ENCODE measurements around the gene CABLES2.
"Not testable (repeated sequence)": the region's sequence is repeated elsewhere in the genome, so short reads cannot be mapped to it uniquely, and the experiment has no call there.

Gene CABLES2

DNA sequence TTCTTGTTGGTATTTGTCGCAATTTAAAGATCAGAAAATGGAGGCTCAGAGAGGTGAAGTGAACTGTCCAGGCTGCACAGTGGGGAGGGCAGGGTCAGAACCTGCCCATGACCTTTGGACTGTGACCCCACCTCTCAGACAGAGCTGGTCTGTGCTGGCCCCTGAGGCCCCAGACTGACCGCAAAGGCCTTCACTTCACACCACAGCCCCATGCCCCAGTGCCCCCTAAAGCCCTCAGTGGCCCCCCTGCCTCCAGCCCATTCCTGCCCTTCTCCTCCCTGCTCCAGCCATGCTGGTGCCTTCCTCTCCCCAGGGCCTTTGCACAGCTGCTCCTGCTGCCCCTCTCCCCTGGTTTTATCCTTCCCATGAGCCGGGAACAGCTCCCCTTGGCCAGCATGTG is 29.6 kb upstream of the CABLES2 start:
- DNase-seq (ENCODE audit: low read depth in 1 of 2, low spot score in 1 of 2) = no peak

DNA sequence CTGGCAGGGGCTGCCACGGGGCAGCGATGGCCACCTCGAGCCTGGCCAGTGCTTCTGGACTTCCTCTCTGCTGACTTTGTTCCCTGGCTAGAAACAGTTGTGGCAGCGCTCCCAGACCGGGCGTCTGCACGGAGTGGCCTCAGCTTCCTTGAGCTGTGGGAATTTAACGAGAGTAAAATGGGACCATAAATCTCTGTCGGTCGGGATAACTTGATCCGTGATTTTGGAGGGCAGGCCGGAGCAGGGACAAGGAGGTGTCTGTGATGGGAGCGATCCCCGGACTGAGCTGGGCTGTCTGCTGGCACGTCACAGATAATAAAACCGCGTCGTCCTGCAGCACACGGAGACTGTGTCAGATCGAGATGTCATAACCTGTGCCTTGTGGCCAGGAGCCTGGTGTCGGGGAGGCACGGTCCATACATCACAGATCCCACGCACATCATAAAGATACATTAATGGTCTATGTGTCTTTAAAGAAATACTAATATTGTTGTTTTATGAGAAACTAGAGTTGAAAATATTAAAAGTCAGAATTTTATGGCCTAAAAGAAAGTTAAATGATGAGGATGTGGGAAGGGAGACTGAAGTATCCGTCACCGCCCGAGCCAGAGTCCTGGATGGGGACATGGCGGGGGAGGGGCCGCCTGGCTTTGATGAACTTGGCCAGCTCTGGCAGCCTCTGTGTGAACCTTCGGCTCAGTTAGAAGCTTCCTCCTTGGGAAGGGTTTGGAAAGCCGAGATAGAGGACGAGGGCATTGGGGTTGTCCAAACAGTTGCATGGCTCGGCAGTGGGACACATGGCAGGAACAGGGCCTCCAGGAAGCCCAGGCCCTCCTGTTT is 26.8 kb upstream of the CABLES2 start:
- no peak for DNase-seq (ENCODE audit: low read depth in 1 of 2, low spot score in 1 of 2)

DNA sequence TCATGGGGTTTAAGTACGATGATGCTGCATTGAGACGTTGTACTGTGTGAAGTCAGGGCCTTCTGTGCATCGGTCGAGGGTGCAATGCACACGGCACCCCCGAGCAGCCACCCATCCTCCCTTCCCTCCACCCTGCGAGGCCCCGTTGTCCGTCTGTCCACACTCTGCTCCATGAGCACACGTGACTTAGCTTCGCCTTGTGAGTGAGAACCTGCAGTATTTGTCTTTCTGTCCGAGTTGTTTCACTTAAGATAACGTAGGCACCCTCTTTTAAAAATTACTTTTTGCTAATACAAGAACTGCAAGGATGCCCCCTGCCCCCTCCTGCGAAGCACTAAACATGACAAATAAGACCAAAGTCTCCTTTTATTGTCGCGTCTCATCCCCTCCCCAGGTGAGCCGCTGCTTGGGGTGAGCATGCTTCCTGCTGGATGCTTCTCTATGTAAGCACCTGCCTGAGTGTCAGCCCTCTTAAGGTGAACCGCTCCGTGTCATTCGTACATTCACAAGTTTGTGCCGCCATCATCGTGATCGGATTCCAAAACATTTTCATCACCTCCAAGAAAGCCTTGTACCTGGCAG is 23.9 kb upstream of the CABLES2 start:
- no peak for DNase-seq (ENCODE audit: low read depth in 1 of 2, low spot score in 1 of 2)

DNA sequence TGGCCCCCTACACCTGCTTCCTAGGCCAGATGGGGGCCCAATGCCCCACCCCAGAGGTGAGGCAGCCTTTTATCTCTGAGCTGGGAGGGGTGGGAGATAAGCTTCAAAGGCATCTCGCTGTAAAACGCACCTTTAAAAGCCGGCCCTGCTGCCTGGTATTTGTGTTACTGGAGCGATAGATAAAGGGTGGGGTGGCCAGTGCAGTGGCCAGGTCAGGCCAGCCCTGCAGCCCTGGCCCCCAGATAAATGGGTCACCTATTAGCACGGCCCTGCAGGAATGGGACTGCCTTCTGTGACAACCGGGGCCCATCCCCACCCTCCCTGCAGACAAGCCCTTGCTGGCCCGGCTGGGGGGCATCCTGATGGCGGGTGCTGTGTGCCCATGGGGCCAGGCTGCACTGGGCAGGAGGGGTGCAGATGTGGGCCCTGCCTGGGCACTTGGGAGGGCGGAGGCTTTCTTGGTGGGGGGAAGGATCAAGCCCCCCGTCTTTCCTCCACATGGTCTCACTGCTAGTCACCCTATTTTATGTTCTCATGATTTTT is 23.3 kb upstream of the CABLES2 start:
- DNase-seq (ENCODE audit: low read depth in 1 of 2, low spot score in 1 of 2) = no peak

DNA sequence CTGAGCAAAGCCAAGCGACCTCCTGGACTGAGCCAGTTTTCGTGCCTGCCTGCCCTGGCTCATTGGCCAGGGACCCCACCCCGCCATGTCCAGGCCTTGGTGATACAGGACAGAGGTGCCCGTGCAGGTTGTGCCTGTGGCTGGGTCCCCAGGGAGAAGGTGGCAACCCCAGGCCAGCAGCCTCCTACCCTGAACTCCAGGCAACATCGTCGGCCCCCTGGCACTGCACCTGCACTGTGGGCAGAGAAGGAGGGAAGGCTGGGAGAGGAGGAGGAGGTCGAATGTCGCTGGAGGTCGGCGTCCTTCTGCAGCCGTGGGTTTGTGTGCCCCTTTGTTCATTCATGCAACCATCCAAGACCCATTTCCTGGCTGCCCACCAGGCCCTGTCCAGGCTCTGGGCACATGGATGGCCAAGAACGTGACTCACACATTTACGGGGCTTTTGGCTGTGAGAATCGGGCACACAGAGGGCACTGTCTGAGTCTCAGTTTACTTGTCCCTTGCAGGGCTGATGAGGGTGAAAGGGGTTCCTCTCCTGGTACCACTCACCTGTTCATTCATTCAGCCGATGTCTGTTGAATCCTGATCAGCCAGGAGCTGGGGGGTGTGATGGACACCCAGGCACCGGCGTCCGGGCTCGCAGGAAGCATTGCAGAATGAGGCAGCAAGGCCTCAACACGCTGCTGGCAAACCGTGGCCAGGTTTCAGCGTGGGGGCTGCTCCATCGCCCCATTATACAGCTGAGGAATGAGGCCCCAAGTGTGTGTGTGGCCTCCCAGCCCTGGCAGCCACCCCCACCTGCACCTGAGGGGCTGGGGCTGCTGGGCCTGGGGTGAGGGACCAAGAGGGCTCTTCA is 22.6 kb upstream of the CABLES2 start:
- DNase-seq (ENCODE audit: low read depth in 1 of 2, low spot score in 1 of 2) = no peak

DNA sequence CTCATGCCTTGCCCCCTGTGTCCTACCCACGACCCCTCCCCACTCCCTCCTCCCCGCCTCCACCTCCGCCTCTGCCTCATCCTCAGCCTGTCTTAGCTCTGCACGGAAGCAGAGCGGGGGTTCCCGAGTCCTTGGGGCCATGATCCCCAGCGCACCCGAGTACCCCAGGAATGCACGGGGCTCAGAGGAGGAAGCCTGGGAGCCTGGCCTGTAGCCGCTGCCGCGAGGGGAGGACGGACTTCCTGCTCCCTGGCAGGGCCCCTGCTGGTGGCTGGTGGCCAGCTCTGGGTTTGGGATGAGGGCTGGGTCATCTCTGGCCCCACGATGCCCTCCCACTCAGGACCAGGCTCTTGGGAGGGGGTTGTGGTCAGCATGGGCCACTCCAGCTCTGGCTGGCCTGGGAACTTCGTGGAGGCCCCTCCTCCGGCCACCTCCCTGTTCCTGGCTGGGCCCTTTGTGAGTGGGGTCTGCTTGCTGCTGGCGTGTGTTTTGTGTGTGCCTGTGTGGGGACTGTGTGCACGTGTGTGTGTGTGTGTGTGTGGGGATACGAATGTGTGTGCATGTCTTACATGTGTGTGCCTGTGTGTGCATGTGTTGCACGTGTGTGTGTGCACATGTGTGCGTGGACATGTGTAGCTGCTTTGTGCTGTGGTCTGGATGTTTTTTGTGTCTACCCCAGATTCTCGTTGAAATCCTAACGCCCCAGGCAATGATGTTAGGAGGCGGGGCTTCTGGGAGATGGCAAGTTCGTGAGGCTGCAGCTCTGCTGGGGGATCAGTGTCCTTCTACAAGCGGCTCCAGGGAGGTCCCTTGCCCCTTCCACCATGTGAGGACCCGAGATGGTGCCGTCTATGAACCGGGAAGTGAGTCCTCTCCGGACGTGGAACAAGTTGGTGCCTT is 21.6 kb upstream of the CABLES2 start:
- DNase-seq (ENCODE audit: low read depth in 1 of 2, low spot score in 1 of 2) = no peak

DNA sequence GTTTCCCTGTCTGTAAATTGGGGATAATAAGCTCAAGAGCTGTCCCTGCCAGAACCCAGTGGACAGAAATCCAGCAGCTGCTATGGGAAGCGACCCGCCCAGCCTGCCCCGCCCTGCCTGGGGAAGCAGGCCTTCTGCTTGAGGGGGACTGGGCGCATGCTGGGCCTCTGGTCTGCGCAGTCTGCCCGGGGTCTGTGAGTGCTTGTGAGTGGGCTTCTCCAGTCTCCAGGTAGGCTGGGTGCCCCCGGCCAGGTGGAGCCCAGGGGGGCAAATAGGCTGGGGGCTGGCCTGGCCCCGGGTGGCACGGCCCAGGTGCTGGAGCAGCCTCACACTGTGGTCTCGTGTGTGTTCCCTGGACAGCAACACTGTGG is 20.9 kb upstream of the CABLES2 start:
- DNase-seq (ENCODE audit: low read depth in 1 of 2, low spot score in 1 of 2) = no peak

DNA sequence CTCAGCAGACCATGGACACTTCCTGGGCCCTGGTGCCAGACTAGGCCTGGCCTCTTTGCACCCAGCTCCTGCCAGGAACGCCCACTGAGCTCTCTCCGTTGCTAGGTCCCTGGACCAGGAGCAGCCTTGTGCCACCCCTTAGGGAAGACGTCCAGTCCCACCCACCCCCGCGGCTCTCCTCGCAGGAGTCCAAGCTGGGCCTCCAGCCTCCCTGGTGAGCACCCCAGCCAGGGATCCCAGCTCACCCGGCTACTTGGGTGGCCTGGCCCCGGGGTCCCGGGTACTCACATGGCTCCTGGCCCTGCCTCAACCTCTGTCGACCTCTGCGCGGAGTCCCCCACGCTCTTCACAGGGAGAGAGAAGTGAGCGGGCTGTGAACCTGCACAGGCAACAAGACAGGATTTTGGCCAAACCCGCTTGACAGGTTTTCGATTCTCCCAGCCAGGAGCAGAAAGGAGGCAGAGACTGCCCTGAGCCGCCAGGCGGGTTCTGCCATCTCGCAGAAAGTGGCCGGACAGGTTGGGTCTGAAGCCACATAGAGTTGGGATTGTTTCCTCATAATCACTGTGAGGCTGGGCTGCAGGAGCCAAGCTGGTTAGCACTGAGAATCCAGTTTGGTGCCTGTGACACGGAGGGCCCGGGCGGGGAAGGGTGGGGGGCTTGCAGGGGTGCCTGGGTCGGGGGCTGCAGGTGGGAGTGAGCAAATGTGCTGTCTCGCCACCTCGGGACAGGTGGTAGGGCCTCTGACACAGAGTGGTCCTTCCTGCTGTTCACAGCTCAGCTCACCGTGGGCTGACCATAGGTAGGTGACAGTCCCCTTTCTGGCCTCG is 20.3 kb upstream of the CABLES2 start, which contains the start of gene RBBP8NL:
Gene RBBP8NL (minus strand): TSS at position 368 of the 830 bp plus-strand sequence. CDS start 7,892 bp downstream, outside the sequence.
- no peak for DNase-seq (ENCODE audit: low read depth in 1 of 2, low spot score in 1 of 2)

DNA sequence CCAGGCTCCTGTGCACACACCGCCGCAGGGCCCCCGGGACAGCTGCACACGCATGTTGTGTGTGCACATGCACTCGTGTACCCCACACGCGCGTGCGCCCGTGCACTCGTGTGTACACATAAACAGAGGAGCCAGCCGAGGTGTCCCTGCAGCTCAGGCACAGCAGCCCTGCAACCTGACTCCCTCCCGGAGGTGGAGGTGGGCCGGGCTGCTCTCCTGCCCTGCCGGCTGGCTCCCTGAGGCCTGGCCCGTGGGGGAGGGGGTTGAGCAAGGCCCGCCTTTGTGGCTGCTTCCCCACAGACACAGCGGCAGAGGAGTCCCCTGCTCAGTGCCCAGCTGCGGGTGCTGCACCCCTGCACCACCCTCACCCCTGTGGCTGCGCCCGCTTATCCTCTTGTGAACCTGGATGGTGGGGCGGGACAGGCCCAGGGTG is 19.6 kb upstream of the CABLES2 start:
- DNase-seq (ENCODE audit: low read depth in 1 of 2, low spot score in 1 of 2) = no peak

DNA sequence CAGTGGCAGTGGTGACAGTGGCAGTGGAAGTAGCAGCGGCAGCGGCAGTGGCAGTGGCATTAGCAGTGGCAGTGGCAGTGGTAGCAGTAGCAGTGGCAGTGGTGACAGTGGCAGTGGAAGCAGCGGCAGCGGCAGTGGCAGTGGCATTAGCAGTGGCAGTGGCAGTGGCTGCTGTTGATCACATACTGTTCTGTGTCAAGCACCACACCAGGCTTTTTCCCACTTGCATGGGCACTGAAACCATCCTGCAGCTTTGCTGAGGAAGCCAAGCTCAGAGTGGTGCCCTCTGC is 18.9 kb upstream of the CABLES2 start:
- not testable (repeated sequence) for DNase-seq (ENCODE audit: low read depth in 1 of 2, low spot score in 1 of 2)

DNA sequence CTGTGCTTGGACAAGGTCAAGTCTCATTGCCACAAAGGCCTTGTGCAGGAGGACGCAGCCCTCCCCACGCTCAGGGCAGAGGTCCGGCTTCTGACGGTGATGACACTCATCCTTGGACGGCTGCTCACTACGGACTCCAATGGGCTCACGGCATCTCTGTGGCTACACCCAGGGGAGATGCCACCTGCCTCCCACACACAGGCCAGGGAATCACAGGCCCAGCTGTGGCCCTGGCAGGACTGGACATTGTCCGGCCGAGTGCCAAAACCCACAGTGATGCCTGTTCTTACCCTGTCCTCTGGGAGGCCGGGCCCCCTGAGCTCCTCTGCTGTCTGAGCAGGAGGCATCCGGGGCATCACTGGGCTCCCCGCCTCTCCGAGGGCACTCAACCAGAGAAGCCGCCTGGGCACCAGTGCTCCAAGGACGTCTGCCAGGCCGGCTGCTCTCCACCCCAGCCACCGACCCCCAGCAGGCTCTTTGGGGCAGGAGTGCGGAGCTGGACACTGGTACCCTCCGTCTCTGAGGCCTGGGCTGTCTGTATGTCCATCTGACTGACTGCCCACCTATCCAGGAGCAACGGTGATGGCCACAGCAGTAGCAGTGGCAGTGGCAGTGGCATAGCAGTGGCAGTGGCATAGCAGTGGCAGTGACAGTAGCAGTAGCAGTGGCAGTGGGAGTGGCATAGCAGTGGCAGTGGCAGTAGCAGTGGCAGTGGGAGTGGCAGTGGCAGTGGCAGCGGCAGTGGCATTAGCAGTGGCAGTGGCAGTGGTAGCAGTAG is 18.4 kb upstream of the CABLES2 start:
- no peak for DNase-seq (ENCODE audit: low read depth in 1 of 2, low spot score in 1 of 2)

DNA sequence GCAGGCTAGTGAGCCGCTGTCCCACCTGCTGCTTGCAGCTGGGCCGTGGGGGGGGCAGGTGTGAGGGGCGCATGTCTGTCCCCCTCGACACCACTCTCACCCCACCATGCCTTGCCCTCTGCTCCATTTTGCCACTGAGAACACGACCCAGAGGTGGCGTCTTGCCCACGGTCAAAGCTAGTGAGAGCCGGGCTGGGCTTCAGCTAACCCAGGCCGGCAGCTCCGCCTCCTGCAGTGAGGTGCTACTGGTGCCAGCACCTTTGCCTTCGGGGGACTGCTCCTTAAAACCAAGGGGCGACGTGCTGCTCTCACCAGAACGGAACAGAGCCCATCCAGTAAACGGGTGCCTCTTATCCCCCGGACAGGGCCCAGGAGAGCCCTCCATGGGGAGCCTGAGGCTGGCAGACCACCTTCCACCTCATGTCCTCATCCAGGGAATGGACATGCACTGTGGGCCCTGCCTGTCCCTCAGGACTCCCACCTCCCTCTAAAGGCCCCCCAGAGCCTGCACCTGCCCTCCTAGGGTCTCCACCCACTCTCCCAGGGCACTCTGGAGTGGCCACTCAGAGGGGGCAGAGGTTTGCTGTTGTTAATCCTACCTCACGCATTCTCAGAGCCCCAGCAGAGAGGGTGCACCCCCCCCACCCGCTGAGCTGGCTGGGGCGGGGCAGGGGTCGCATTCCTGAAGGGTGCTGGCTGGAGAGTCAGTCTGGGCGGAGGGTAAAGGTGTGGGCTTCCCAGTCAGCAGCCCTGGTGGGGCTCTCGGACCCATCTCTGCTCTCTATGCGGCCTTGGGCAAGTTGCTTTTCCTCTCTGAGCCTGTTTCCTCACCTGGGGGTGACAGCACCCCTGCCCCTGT is 17.4 kb upstream of the CABLES2 start:
- no peak for DNase-seq (ENCODE audit: low read depth in 1 of 2, low spot score in 1 of 2)

DNA sequence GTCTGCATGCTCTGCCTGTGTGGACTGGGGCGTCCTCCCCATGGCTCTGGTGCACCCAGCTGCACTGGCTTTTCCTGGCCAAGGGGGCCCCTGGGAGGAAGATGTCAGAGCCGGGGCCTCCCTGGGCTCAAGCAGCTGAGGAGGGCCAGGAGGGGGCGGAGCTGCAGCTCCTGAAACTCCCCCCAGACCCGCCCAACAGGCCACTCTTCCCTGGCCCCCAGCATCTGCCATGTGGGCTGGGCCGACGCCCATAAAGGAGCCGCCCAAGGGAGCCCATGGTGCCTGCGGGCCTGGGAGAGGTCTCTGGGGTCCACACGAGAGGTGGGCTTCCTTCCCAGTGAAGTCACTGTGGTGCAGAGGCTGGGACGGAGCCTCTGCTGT is 16.2 kb upstream of the CABLES2 start:
- no peak for DNase-seq (ENCODE audit: low read depth in 1 of 2, low spot score in 1 of 2)

DNA sequence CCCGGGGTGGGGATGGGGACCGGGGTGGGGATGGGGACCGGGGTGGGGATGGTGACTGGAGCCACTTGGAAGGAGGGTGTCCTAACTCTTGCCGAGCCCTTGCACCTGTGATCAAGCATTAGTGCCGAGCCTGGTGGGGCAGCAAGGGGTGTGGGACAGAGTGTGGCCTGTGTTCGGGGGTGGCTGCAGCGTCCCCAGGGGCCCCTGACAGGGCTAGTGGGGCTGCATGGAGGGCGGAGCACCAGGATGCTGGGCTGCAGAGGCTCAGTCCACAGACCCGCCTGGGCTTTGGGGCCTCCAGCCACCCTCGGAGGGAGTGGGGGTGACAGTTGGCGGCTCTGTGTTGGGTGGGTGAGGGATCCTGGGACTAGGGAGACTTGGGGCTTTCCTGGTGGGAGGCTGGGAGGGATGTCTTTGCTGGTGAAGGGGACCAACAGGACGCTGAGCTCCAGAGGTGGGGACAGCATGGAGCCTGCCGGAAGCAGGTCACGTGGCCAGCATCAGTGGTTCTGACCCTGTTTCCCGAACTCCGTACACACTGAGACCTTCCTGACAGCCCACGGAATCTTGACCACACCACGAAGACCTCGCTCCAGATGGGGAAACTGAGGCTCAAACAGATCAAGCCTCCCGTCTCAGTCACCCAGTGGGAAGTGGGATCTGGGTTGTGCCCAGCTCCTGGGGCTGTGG is 15.7 kb upstream of the CABLES2 start:
- no peak for DNase-seq (ENCODE audit: low read depth in 1 of 2, low spot score in 1 of 2)

DNA sequence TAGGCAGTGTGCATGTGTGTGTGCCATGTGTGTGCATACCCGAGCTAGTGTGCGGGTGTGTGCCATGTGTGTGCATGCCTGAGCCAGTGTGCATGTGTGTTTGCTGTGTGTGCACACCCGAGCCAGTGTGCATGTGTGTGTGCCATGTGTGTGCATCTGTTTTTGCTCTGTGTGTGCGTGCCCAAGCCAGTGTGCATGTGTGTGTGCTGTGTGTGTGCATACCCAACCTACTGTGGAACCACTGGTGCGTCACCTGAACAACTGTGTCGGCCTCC is 14.6 kb upstream of the CABLES2 start:
- DNase-seq (ENCODE audit: low read depth in 1 of 2, low spot score in 1 of 2) = no peak

DNA sequence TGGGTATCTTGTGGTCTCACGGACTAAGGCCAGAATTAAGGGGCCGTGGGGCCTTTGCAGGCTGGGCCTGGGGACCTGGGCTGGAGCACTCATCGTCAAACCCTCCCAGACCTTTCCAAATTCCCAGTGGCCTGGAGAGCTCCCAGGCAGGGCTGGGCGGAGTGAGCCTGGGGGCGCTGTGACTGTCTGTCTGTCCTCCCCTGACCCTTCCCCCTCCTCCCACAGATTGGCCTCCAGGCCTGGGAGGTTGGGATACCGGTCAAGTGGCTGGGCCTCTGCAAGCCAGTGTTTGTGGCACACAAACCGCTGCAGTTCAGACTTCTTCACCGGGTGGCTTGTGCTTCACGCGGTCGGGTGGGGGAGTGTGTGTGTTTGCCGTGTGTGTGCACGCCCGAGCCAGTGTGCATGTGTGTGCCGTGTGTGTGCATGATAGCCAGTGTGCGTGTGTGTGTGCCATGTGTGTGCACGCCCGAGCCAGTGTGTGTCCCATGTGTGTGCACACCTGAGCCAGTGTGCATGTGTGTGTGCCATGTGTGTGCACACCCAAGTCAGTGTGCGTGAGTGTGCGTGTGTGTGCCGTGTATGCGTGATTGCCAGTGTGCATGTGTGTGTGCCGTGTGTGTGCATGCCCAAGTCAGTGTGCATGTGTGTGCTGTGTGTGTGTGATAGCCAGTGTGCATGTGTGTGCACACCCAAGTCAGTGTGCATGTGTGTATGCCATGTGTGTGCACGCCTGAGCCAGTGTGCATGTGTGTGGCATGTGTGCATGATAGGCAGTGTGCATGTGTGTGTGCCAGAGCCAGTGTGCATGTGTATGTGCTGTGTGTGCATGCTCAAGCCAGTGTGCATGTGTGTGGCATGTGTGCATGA is 14.0 kb upstream of the CABLES2 start:
- no peak for DNase-seq (ENCODE audit: low read depth in 1 of 2, low spot score in 1 of 2)

DNA sequence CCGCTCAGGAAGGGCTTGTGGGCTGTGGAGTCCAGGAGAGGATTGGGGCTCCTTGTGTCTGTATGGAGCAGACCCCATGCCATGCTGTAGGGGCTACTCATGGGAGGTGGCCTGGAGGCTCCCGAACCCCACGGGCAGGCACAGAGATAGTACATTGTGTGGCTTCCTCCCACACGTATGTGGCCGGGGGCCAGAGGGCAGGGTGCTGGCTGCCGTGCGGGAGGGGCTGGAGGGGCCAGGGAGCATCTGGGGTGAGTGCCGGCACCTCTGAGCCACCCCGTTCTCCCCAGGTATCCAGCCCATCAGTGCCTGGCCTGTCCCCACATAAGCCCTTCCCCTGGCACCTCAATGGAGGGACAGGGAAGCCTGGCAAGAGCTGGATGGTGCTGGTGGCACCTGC is 12.7 kb upstream of the CABLES2 start:
- no peak for DNase-seq (ENCODE audit: low read depth in 1 of 2, low spot score in 1 of 2)
